ENCODE measurements around the gene HSPA1L.

DNA sequence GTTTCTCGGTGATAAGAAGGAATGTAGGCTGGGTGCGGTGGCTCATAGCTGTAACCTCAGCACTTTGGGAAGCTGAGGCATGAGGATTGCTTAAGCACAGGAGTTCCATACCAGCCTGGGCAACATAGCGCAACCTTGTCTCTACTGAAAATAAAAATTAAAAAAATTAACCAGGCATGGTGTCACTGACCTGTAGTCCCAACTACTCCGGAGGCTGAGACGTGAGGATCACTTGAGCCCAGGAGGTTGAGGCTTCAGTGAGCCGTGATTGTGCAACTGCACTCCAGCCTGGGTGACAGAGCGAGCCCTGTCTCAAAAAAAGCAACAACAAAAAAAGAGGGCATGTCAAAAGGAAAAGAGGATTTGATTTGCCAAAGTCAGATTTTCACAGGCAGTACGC, 43.6 kb upstream of the HSPA1L start:
- TF ChIP-seq, protein P1, sequence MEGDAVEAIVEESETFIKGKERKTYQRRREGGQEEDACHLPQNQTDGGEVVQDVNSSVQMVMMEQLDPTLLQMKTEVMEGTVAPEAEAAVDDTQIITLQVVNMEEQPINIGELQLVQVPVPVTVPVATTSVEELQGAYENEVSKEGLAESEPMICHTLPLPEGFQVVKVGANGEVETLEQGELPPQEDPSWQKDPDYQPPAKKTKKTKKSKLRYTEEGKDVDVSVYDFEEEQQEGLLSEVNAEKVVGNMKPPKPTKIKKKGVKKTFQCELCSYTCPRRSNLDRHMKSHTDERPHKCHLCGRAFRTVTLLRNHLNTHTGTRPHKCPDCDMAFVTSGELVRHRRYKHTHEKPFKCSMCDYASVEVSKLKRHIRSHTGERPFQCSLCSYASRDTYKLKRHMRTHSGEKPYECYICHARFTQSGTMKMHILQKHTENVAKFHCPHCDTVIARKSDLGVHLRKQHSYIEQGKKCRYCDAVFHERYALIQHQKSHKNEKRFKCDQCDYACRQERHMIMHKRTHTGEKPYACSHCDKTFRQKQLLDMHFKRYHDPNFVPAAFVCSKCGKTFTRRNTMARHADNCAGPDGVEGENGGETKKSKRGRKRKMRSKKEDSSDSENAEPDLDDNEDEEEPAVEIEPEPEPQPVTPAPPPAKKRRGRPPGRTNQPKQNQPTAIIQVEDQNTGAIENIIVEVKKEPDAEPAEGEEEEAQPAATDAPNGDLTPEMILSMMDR (IDR thresholded peaks at IDR 0.05) = no peak
- no peak for TF ChIP-seq ZFX (IDR thresholded peaks at IDR 0.05; ENCODE audit: borderline replicate concordance)

All from 22Rv1 (cell line).